Fibroblast of lung (primary cell): ENCODE results near the gene VMAC.

Experiments
- EZH2 ChIP-seq: IDR thresholded peaks from 2 replicates; pipeline ENCODE4 v1.5.1; 2012; ENCODE audit warnings: low read length, control low read depth, mild to moderate bottlenecking; ENCODE audit errors: missing control alignments
- TF ChIP-seq, protein P1 (sequence below), 2 donors: IDR thresholded peaks in 1 of 2; conservative IDR thresholded peaks in 1 of 2; 1 replicate in 1 of 2; 2 replicates in 1 of 2; pipeline ENCODE4 v1.5.1; 2011 to 2012; ENCODE audit warnings: low read length in 2 of 2, control low read depth in 1 of 2, inconsistent platforms in 1 of 2, low read depth in 1 of 2, mild to moderate bottlenecking in 1 of 2

DNA sequence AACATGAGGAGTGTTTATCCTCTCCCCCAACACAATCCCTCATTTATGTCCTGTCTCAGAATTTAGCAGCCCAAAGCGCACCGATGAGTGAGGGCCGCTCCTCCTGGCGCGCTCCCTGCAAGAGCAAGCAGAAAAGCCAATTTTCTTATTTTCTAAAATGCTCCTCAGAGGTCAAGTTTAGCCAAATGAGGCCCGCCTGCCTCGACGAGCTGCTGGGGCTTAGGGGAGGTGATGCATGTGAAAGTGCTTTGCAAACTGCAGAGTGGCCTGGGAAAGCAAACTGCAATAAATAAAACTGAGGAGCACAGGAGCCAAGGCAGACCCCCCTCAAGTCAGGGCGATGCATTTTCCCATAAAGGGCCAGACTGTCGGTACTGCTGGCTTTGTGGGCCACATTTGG, 38.4 kb downstream of the VMAC start:
- TF ChIP-seq, protein P1, sequence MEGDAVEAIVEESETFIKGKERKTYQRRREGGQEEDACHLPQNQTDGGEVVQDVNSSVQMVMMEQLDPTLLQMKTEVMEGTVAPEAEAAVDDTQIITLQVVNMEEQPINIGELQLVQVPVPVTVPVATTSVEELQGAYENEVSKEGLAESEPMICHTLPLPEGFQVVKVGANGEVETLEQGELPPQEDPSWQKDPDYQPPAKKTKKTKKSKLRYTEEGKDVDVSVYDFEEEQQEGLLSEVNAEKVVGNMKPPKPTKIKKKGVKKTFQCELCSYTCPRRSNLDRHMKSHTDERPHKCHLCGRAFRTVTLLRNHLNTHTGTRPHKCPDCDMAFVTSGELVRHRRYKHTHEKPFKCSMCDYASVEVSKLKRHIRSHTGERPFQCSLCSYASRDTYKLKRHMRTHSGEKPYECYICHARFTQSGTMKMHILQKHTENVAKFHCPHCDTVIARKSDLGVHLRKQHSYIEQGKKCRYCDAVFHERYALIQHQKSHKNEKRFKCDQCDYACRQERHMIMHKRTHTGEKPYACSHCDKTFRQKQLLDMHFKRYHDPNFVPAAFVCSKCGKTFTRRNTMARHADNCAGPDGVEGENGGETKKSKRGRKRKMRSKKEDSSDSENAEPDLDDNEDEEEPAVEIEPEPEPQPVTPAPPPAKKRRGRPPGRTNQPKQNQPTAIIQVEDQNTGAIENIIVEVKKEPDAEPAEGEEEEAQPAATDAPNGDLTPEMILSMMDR (conservative IDR thresholded peaks at IDR 0.05 in 1 of 2, IDR thresholded peaks at IDR 0.05 in 1 of 2; ENCODE audit: low read depth in 1 of 2, low read length in 2 of 2): no peak
- no peak for TF ChIP-seq EZH2
